DND-41 (cell line): ENCODE data around the gene PDE4B.

Experiments used
- ATAC-seq: fragments of 200-7000 bp; cut with Tn5 transposase; 3 replicates; pipeline ENCODE4 v1.9.1; 2021; ENCODE audit warnings: low read depth; ENCODE audit not compliant: insufficient read depth
- DNase-seq: peaks from one replicate; pipeline ENCODE4 v3.0.0-alpha.2; 2020
- H2AFZ ChIP-seq: 2 replicates; pipeline ENCODE4 v1.6.0; 2012; ENCODE audit warnings: low read depth, low read length
- H3K27ac ChIP-seq: 2 replicates; pipeline ENCODE4 v1.5.1; 2012; ENCODE audit warnings: low read length, inconsistent platforms
- H3K27me3 ChIP-seq: fragments of 200-600 bp; sonication (generic); 2 replicates; pipeline ENCODE4 v1.6.0; 2012; ENCODE audit warnings: low read length, mild to moderate bottlenecking, inconsistent platforms; ENCODE audit not compliant: insufficient read depth, poor library complexity
- H3K36me3 ChIP-seq: 2 replicates; pipeline ENCODE4 v1.5.1; 2012; ENCODE audit warnings: low read length, inconsistent platforms; ENCODE audit not compliant: insufficient read depth
- H3K4me1 ChIP-seq: 2 replicates; pipeline ENCODE4 v1.5.1; 2012; ENCODE audit warnings: mild to moderate bottlenecking, low read length; ENCODE audit not compliant: insufficient read depth
- H3K4me2 ChIP-seq: 2 replicates; pipeline ENCODE4 v1.6.0; 2012; ENCODE audit warnings: mild to moderate bottlenecking, moderate library complexity, low read length, inconsistent platforms; ENCODE audit not compliant: insufficient read depth
- H3K4me3 ChIP-seq, 2 experiments: fragments of 200-600 bp in 1 of 2; shearing (Covaris generic) in 1 of 2; 2 replicates each; pipeline ENCODE4 v1.5.1; 2012 to 2016; ENCODE audit warnings: inconsistent platforms in 2 of 2, low read length in 2 of 2, mild to moderate bottlenecking in 2 of 2, low read depth in 1 of 2, moderate library complexity in 1 of 2
- H3K79me2 ChIP-seq: 2 replicates; pipeline ENCODE4 v1.6.0; 2012; ENCODE audit warnings: low read length, inconsistent platforms; ENCODE audit not compliant: insufficient read depth
- H3K9ac ChIP-seq: 2 replicates; pipeline ENCODE4 v1.6.0; 2012; ENCODE audit warnings: low read depth, mild to moderate bottlenecking, inconsistent platforms, low read length, moderate library complexity
- H3K9me3 ChIP-seq: 2 replicates; pipeline ENCODE4 v1.5.1; 2012; ENCODE audit warnings: low read length, moderate library complexity, mild to moderate bottlenecking, inconsistent platforms; ENCODE audit not compliant: insufficient read depth, severe bottlenecking
- H4K20me1 ChIP-seq: 2 replicates; pipeline ENCODE4 v1.6.0; 2012; ENCODE audit warnings: low read length; ENCODE audit not compliant: insufficient read depth
- EZH2 ChIP-seq: IDR thresholded peaks from 3 replicates; pipeline ENCODE4 v1.6.1; 2012; ENCODE audit warnings: borderline replicate concordance, low read depth, mild to moderate bottlenecking, moderate library complexity, low read length, inconsistent platforms; ENCODE audit not compliant: severe bottlenecking
- TF ChIP-seq, protein P1 (sequence below): IDR thresholded peaks from 2 replicates; pipeline ENCODE4 v1.5.1; 2012; ENCODE audit warnings: borderline replicate concordance, low read length, moderate library complexity, mild to moderate bottlenecking; ENCODE audit not compliant: poor library complexity, severe bottlenecking; ENCODE audit errors: extremely low read depth

Gene PDE4B

DNA sequence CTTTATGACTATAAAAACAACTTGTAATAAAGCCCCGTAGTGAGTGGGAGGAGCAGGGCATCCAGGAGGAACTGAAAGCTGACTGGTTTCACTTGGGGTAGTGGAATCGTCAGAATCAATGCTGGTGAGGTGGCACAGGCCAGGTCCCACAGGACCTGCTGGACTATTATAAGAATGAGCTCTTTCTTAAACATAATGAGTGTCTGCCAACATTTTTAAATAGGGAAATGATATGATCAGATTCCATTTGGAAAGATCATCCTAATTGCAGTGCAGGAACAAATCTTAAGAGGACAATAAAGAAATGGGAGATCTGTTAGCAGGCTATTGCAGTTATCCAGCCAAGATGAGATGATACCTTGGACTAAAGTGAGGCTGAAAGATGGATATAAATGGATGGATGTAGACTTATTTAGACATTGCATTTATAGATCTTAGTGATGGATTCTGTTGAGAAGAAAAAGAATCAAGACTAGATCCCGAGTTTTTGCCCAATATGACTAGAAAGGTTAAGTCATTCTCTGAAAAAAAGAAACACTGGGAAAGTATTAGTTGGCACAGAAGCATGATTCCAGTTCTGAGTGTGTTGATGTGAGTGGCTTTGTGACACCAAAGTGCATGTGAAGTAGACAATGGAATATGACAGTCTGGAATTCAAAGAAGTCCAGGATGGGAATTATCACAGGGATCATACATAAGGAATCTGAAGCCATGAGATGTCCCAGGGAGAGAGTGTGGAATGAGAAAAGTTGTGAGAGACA, 587.9 kb downstream of the PDE4B start:
- no peak for DNase-seq
- H3K9me3 ChIP-seq, result peaks cover 19% of the 10 kb centered on the region
- H3K4me3 ChIP-seq, result no peak overlapping the region
- no peaks in the 10 kb centered on the region for H3K27me3 ChIP-seq
- no peak for ATAC-seq
- H3K9ac ChIP-seq, result no peak overlapping the region
- TF ChIP-seq EZH2, result no peak
- TF ChIP-seq, protein P1, sequence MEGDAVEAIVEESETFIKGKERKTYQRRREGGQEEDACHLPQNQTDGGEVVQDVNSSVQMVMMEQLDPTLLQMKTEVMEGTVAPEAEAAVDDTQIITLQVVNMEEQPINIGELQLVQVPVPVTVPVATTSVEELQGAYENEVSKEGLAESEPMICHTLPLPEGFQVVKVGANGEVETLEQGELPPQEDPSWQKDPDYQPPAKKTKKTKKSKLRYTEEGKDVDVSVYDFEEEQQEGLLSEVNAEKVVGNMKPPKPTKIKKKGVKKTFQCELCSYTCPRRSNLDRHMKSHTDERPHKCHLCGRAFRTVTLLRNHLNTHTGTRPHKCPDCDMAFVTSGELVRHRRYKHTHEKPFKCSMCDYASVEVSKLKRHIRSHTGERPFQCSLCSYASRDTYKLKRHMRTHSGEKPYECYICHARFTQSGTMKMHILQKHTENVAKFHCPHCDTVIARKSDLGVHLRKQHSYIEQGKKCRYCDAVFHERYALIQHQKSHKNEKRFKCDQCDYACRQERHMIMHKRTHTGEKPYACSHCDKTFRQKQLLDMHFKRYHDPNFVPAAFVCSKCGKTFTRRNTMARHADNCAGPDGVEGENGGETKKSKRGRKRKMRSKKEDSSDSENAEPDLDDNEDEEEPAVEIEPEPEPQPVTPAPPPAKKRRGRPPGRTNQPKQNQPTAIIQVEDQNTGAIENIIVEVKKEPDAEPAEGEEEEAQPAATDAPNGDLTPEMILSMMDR, result no peak
- H3K36me3 ChIP-seq, result no peaks in the 10 kb centered on the region
- no peak overlapping the region for H2AFZ ChIP-seq
- H3K4me2 ChIP-seq, result no peak overlapping the region
- H3K4me1 ChIP-seq, result no peaks in the 10 kb centered on the region
- no peaks in the 10 kb centered on the region for H3K79me2 ChIP-seq
- H3K27ac ChIP-seq, result no peak overlapping the region
- H4K20me1 ChIP-seq, result no peaks in the 10 kb centered on the region

DNA sequence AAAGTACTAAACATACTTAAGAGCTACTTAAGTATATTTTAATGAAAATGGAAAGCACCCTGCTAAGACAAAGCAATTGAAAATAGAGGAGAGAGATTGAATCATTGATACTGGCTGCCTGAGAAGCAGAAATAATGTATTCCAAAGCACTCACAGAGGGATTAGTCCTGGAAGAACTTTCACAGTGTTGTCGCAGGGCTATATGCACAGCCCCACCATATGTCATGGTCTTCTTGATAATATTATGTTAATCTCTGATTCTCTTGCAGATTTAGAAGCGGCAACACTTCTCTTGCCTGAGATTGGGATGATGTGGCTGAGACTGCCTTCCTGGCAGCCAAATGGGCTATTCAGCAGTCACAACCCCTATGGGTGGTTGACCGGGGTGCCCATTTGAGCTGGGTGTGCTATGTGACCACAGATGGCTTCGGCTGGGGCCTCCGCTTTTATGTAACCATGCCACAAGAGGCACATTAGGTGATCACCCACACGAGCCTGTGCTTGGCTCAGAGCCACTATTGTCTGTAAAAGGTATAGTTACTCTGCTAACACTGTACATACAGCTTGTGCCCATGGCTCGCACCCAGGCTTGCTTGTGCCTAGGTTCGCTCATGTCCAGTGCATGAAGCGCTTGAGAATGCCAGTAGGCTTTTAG, 589.1 kb downstream of the PDE4B start:
- H3K27ac ChIP-seq, result no peak overlapping the region
- H4K20me1 ChIP-seq, result no peaks in the 10 kb centered on the region
- H3K9me3 ChIP-seq, result peaks cover 22% of the 10 kb centered on the region
- no peaks in the 10 kb centered on the region for H3K27me3 ChIP-seq
- no peaks in the 10 kb centered on the region for H3K79me2 ChIP-seq
- no peak for ATAC-seq
- no peak for DNase-seq
- no peak for TF ChIP-seq EZH2
- TF ChIP-seq, protein P1, result no peak
- H3K9ac ChIP-seq, result no peak overlapping the region
- no peaks in the 10 kb centered on the region for H3K36me3 ChIP-seq
- no peak overlapping the region for H3K4me3 ChIP-seq
- H3K4me2 ChIP-seq, result no peak overlapping the region
- no peak overlapping the region for H2AFZ ChIP-seq
- no peaks in the 10 kb centered on the region for H3K4me1 ChIP-seq

DNA sequence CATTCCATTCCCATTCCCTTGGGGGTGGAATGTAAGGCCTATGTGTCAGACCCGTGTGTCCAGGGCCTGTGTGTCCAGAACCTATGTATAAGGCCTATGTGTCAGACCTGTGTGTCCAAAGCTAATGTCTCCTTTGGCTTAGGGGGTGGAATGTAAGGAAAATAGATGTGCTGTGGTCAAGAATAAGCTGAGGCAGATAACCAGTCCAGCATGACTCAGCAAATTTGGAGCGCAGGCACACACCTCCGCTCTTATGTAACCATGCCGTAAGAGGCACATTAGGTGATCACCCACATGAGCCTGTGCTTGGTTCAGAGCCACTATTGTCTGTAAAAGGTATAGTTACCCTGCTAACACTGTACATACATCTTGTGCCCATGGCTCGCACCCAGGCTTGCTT, 590.5 kb downstream of the PDE4B start:
- H3K79me2 ChIP-seq, result no peaks in the 10 kb centered on the region
- H3K4me3 ChIP-seq, result no peak overlapping the region
- no peak overlapping the region for H3K27ac ChIP-seq
- no peaks in the 10 kb centered on the region for H3K27me3 ChIP-seq
- H2AFZ ChIP-seq, result no peak overlapping the region
- no peak for ATAC-seq
- H3K4me1 ChIP-seq, result no peaks in the 10 kb centered on the region
- peak; percentile 21 for DNase-seq
- no peak overlapping the region for H3K4me2 ChIP-seq
- TF ChIP-seq, protein P1, result no peak
- TF ChIP-seq EZH2, result no peak
- H3K9me3 ChIP-seq, result peaks cover 22% of the 10 kb centered on the region
- H4K20me1 ChIP-seq, result no peaks in the 10 kb centered on the region
- no peaks in the 10 kb centered on the region for H3K36me3 ChIP-seq
- no peak overlapping the region for H3K9ac ChIP-seq
